ENCODE measurements around the gene DUSP28. TPM values are rescaled to one million over a fixed set of nuclear protein-coding genes. Genes with fewer than 3 reads are reported as not detected.

DUSP28 gene
- total and polyA plus RNA-seq, 2 donors from 2014 or later = 5.9 to 7.0 TPM

DNA sequence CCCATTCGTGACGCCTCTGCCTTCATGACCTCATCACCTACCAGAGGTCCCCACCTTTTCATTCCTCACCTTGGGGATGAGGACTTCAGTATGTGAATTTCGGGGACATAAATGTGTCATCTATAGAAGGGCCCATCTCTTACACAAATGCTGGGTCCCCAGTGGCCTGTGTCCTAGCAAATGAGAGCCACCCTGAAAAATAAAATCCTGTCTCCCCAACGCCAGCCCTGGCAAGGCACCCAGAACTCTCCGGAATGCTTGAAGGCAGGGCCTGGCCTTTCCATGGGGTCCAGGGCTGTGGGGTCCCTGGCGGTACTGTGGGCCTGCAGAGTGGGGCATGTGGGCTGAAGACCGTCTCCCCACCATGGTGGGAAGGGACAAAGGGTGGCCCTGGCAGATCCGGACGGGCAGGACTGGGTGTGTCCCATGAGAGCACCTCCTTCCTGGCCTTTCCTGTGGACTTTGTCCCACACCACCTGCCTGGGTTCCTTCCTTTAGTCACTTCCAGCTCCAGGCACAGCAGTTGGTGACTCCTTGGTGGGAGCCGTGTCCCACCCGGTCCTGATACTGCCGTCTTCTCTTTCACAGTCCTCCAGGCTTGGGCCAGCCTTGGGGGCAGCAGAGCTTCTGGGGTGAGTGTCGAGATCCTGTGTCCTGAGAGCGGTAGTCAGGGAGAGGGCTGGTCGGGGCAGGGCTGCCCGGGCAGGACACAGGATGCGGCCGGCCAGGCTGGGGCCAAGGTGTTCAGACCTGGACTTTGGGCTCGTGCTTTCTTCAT lies 45.0 kb downstream of the DUSP28 start:
- no peak for FAIRE-seq
- TF ChIP-seq, protein P1, sequence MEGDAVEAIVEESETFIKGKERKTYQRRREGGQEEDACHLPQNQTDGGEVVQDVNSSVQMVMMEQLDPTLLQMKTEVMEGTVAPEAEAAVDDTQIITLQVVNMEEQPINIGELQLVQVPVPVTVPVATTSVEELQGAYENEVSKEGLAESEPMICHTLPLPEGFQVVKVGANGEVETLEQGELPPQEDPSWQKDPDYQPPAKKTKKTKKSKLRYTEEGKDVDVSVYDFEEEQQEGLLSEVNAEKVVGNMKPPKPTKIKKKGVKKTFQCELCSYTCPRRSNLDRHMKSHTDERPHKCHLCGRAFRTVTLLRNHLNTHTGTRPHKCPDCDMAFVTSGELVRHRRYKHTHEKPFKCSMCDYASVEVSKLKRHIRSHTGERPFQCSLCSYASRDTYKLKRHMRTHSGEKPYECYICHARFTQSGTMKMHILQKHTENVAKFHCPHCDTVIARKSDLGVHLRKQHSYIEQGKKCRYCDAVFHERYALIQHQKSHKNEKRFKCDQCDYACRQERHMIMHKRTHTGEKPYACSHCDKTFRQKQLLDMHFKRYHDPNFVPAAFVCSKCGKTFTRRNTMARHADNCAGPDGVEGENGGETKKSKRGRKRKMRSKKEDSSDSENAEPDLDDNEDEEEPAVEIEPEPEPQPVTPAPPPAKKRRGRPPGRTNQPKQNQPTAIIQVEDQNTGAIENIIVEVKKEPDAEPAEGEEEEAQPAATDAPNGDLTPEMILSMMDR (IDR thresholded peaks at IDR 0.05; ENCODE audit: borderline replicate concordance, extremely low read depth, insufficient read depth) = no peak
- no peaks in the 10 kb centered on the region for H3K9me3 ChIP-seq (ENCODE audit: control insufficient read depth in 2 of 3, insufficient read depth in 1 of 3, low read length in 3 of 3)
- intact Hi-C loops (cut with DNase I) = no loop called here
- H3K36me3 ChIP-seq (ENCODE audit: control insufficient read depth in 2 of 3, insufficient read depth in 3 of 3, low read length in 3 of 3) = no peaks in the 10 kb centered on the region
- H3K4me3 ChIP-seq (ENCODE audit: low read length in 3 of 3) = peak overlapping the region in 1 of 3 donors; percentile 11
- peaks cover 0 to 4% (median 2%) of the 10 kb centered on the region in 3 donors for H3K4me1 ChIP-seq (ENCODE audit: control insufficient read depth in 2 of 3, insufficient read depth in 2 of 3, low read depth in 1 of 3, low read length in 3 of 3)
- no peak overlapping the region for H3K27ac ChIP-seq (ENCODE audit: low read depth in 2 of 2, low read length in 2 of 2)
- DNase-seq = peak in 2 of 5 donors; percentile 37 to 61
- H3K9ac ChIP-seq (ENCODE audit: low read length in 3 of 3) = no peak overlapping the region
- no peaks in the 10 kb centered on the region for H3K27me3 ChIP-seq (ENCODE audit: control insufficient read depth, insufficient read depth, low read length)

DNA sequence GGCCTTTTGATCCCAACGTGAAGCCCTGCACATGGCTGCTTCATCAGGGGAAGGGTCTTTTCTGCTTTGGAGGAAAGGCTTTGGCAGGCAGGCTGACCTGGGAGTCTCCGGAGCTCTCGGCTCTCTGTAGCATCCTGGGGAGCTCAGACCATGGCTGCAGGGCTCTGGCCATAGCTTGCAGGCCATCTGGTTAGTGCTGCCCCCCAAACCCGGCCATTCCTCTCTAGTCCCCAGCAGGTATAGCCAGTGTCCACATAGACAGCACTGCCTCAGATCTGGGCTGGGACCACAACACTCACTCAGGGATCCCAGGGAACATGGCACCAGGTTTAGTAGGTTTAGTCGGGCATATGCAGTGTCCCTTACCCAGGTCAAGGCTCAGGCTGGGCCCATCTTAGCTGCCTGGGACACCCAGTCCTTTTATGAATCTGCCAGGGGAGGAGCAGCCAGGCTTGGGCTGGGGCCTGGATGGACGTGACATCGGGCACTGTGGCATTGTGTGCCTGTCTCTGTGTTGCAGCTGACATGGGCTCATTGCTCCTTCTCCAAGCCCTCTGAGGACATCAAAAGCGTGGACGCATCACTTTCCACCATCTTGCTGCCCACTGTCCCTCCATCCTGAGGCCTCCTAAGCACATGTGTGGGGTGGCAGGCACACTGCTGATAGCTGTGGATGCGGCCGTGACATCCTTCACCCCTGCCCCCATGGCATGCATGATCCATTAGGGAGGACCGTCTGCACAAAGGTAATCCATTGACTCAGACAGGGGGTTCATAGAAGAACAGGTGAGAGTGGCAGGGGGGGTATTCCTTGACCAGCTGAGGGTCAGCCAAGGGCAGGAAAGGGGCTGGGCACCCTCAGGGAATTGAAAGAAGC lies 45.9 kb downstream of the DUSP28 start:
- Histone ChIP-seq H3K36me3 (ENCODE audit: control insufficient read depth in 2 of 3, insufficient read depth in 3 of 3, low read length in 3 of 3) (no peaks in the 10 kb centered on the region), H3K4me3 (ENCODE audit: low read length in 3 of 3) (peak overlapping the region in 1 of 3 donors; percentile 11), H3K27ac (ENCODE audit: low read depth in 2 of 2, low read length in 2 of 2) (no peak overlapping the region), H3K27me3 (ENCODE audit: control insufficient read depth, insufficient read depth, low read length) (no peaks in the 10 kb centered on the region), H3K9ac (ENCODE audit: low read length in 3 of 3) (no peak overlapping the region), H3K9me3 (ENCODE audit: control insufficient read depth in 2 of 3, insufficient read depth in 1 of 3, low read length in 3 of 3) (no peaks in the 10 kb centered on the region), H3K4me1 (ENCODE audit: control insufficient read depth in 2 of 3, insufficient read depth in 2 of 3, low read depth in 1 of 3, low read length in 3 of 3) (peaks cover 0 to 4% (median 2%) of the 10 kb centered on the region in 3 donors)
- DNase-seq = peak in 2 of 5 donors; percentile 27 to 33
- intact Hi-C loops (cut with DNase I) = no loop called here
- FAIRE-seq = no peak
- TF ChIP-seq, protein P1 (IDR thresholded peaks at IDR 0.05; ENCODE audit: borderline replicate concordance, extremely low read depth, insufficient read depth) = no peak

DNA sequence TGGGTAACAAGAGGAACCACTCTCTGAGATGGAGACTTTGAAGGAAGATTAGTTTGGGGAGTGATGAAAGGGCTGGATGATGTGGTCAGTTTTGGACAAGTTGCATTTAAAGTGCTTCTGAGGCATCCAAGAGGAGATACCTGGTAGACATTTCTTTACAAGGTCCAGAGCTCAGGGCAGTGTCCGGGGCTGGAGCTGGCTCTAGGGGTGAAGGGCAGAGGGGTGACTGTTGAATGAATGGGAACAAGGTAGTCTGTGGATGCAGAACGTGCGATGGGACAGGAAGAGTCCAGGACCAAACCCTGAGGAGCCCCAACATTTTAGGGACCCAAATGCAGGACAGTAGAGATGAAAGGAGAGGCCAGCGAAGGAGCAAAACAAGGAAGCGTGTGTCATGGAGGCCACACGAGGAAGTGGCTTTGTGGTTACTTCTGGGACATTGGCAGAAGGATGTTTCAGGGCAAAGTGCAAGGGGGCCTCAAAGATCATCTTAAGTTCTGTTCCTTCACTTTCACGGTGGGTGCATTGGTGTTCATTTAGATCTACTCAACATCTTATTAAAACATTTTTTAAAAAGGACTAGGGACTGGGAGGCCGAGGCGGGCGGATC lies 51.5 kb downstream of the DUSP28 start:
- TF ChIP-seq, protein P1 (IDR thresholded peaks at IDR 0.05; ENCODE audit: borderline replicate concordance, extremely low read depth, insufficient read depth) = no peak
- Histone ChIP-seq H3K4me1 (ENCODE audit: control insufficient read depth in 2 of 3, insufficient read depth in 2 of 3, low read depth in 1 of 3, low read length in 3 of 3) (no peaks in the 10 kb centered on the region), H3K27ac (ENCODE audit: low read depth in 2 of 2, low read length in 2 of 2) (no peak overlapping the region), H3K36me3 (ENCODE audit: control insufficient read depth in 2 of 3, insufficient read depth in 3 of 3, low read length in 3 of 3) (no peaks in the 10 kb centered on the region), H3K9me3 (ENCODE audit: control insufficient read depth in 2 of 3, insufficient read depth in 1 of 3, low read length in 3 of 3) (no peaks in the 10 kb centered on the region), H3K9ac (ENCODE audit: low read length in 3 of 3) (no peak overlapping the region), H3K4me3 (ENCODE audit: low read length in 3 of 3) (no peak overlapping the region), H3K27me3 (ENCODE audit: control insufficient read depth, insufficient read depth, low read length) (no peaks in the 10 kb centered on the region)
- intact Hi-C loops (cut with DNase I) = no loop called here
- DNase-seq (peak in 1 of 5 donors; percentile 26), FAIRE-seq (no peak)

Other genes starting within 250 kb of the DUSP28 start
- gene GPC1, start 124.7 kb upstream of the DUSP28 start, total RNA-seq = 124 TPM
- gene GPC1, start 124.7 kb upstream of the DUSP28 start, polyA plus RNA-seq (ENCODE audit: insufficient read depth, low read depth, low replicate concordance) = 18.4 TPM
- gene ANKMY1, start 2.4 kb upstream of the DUSP28 start, total RNA-seq = 22.1 TPM
- gene ANKMY1, start 2.4 kb upstream of the DUSP28 start, polyA plus RNA-seq (ENCODE audit: insufficient read depth, low read depth, low replicate concordance) = 3.0 TPM
- 77.4 TPM for gene RNPEPL1, start 8.1 kb downstream of the DUSP28 start, total RNA-seq
- 65.4 TPM for gene RNPEPL1, start 8.1 kb downstream of the DUSP28 start, polyA plus RNA-seq (ENCODE audit: insufficient read depth, low read depth, low replicate concordance)
- 50.9 TPM for gene CAPN10, start 26.4 kb downstream of the DUSP28 start, total RNA-seq
- 26.3 TPM for gene CAPN10, start 26.4 kb downstream of the DUSP28 start, polyA plus RNA-seq (ENCODE audit: insufficient read depth, low read depth, low replicate concordance)
- 6.7 TPM for gene GPR35, start 65.1 kb downstream of the DUSP28 start, total RNA-seq
- gene GPR35, start 65.1 kb downstream of the DUSP28 start, polyA plus RNA-seq (ENCODE audit: insufficient read depth, low read depth, low replicate concordance) = 1.7 TPM
- not detected for gene AQP12B, start 122.5 kb downstream of the DUSP28 start, total RNA-seq
- gene AQP12B, start 122.5 kb downstream of the DUSP28 start, polyA plus RNA-seq (ENCODE audit: insufficient read depth, low read depth, low replicate concordance) = not detected
- not detected for gene AQP12A, start 131.5 kb downstream of the DUSP28 start, total RNA-seq
- gene AQP12A, start 131.5 kb downstream of the DUSP28 start, polyA plus RNA-seq (ENCODE audit: insufficient read depth, low read depth, low replicate concordance) = not detected

Measured in kidney (tissue), 14 donors.